ENCODE data around the gene WIPF2. TPM values are rescaled to one million over a fixed set of nuclear protein-coding genes. Genes with fewer than 3 reads are reported as not detected.

WIPF2 gene
- total and polyA plus RNA-seq, 2 experiments from 2014 or later: 7.1 to 21.8 TPM

GRCh38 chr17:40312131-40312731 lies 93.1 kb downstream of the WIPF2 start:
- Histone ChIP-seq H3K27ac (peak overlapping the region; percentile 79), H3K27me3 (no peaks in the 10 kb centered on the region), H3K36me3 (no peaks in the 10 kb centered on the region), H3K9me3 (ENCODE audit: low read depth) (no peaks in the 10 kb centered on the region), H3K4me1 (ENCODE audit: low read depth) (peaks cover 85% of the 10 kb centered on the region), H3K4me3 (peak overlapping the region; percentile 1)
- no peak for TF ChIP-seq CTCF (IDR thresholded peaks at IDR 0.05; ENCODE audit: low read depth, low read length)
- DNase-seq (ENCODE audit: low read depth in 1 of 2, low spot score in 1 of 2): no peak

- H3K9me3 ChIP-seq (ENCODE audit: low read depth): no peaks in the 10 kb centered on the region
- peak overlapping the region; percentile 79 for H3K27ac ChIP-seq
- no peak for DNase-seq (ENCODE audit: low read depth in 1 of 2, low spot score in 1 of 2)
- no peak for TF ChIP-seq CTCF (IDR thresholded peaks at IDR 0.05; ENCODE audit: low read depth, low read length)
- peaks cover 82% of the 10 kb centered on the region for H3K4me1 ChIP-seq (ENCODE audit: low read depth)
- no peaks in the 10 kb centered on the region for H3K36me3 ChIP-seq
- peak overlapping the region; percentile 1 for H3K4me3 ChIP-seq
- H3K27me3 ChIP-seq: no peaks in the 10 kb centered on the region
These were observed 94.0 kb downstream of the WIPF2 start for GRCh38 chr17:40312893-40313667.

- no peak for DNase-seq (ENCODE audit: low read depth in 1 of 2, low spot score in 1 of 2)
- Histone ChIP-seq H3K9me3 (ENCODE audit: low read depth) (no peaks in the 10 kb centered on the region), H3K36me3 (no peaks in the 10 kb centered on the region), H3K4me1 (ENCODE audit: low read depth) (peaks cover 77% of the 10 kb centered on the region), H3K27me3 (no peaks in the 10 kb centered on the region), H3K4me3 (no peak overlapping the region), H3K27ac (peak overlapping the region; percentile 79)
- TF ChIP-seq CTCF (IDR thresholded peaks at IDR 0.05; ENCODE audit: low read depth, low read length): no peak
These were observed 94.8 kb downstream of the WIPF2 start for GRCh38 chr17:40313668-40314583.

- no peak for TF ChIP-seq CTCF (IDR thresholded peaks at IDR 0.05; ENCODE audit: low read depth, low read length)
- H3K4me1 ChIP-seq (ENCODE audit: low read depth): peaks cover 81% of the 10 kb centered on the region
- no peak overlapping the region for H3K27ac ChIP-seq
- H3K36me3 ChIP-seq: no peaks in the 10 kb centered on the region
- H3K4me3 ChIP-seq: no peak overlapping the region
- no peaks in the 10 kb centered on the region for H3K27me3 ChIP-seq
- DNase-seq (ENCODE audit: low read depth in 1 of 2, low spot score in 1 of 2): peak in 1 of 2 donors; percentile 81
- no peaks in the 10 kb centered on the region for H3K9me3 ChIP-seq (ENCODE audit: low read depth)
These were observed 95.5 kb downstream of the WIPF2 start for GRCh38 chr17:40314584-40314956.

GRCh38 chr17:40315206-40315605 lies 96.1 kb downstream of the WIPF2 start:
- Histone ChIP-seq H3K36me3 (no peaks in the 10 kb centered on the region), H3K27me3 (no peaks in the 10 kb centered on the region), H3K4me1 (ENCODE audit: low read depth) (peaks cover 82% of the 10 kb centered on the region), H3K27ac (peak overlapping the region; percentile 82), H3K4me3 (no peak overlapping the region), H3K9me3 (ENCODE audit: low read depth) (no peaks in the 10 kb centered on the region)
- no peak for TF ChIP-seq CTCF (IDR thresholded peaks at IDR 0.05; ENCODE audit: low read depth, low read length)
- DNase-seq (ENCODE audit: low read depth in 1 of 2, low spot score in 1 of 2): no peak
